B cell (primary cell): ENCODE measurements around the gene CEBPZOS. TPM values are rescaled to one million over a fixed set of nuclear protein-coding genes. Genes with fewer than 3 reads are reported as not detected.

ENCODE experiments used
- ATAC-seq: fragments of 200-7000 bp; cut with Tn5 transposase; one replicate; pipeline ENCODE4 v1.10.0; 2021; ENCODE audit warnings: low read depth, mild to moderate bottlenecking, moderate number of reproducible peaks, moderate library complexity
- CTCF ChIA-PET: fragments of 350-600 bp; sonication (Branson Sonifier 250); formaldehyde crosslinking; loops from one replicate; lab custom pipeline; 2021; ENCODE audit warnings: antibody characterized with exemption, inconsistent platforms; lab: Charles Lee
- POLR2A ChIA-PET: fragments of 350-600 bp; sonication (Branson Sonifier 250); formaldehyde crosslinking; loops from one replicate; lab custom pipeline; 2021; ENCODE audit warnings: antibody characterized with exemption; lab: Charles Lee
- DNase-seq: peaks from one replicate; pipeline ENCODE4 v3.0.0; 2013
- H2AFZ ChIP-seq: 2 replicates; pipeline ENCODE4 v1.6.1; 2012; ENCODE audit warnings: mild to moderate bottlenecking, low read depth, low read length; ENCODE audit not compliant: insufficient read depth, poor library complexity, severe bottlenecking
- H3K27ac ChIP-seq, 2 donors: 1 replicate in 1 of 2; 2 replicates in 1 of 2; pipeline ENCODE4 v1.5.1; 2012 to 2013; ENCODE audit warnings: low read length in 2 of 2, mild to moderate bottlenecking in 2 of 2, moderate library complexity in 1 of 2
- H3K27me3 ChIP-seq, 4 experiments: fragments of 200-600 bp in 1 of 4; sonication (generic) in 1 of 4; replicated peaks in 1 of 4; 1 replicate in 2 of 4; 2 replicates in 2 of 4; pipeline versions ENCODE4 v1.6.1 to v1.7.0; 2013 to 2016; ENCODE audit warnings: low read length in 3 of 4, mild to moderate bottlenecking in 2 of 4, mixed read lengths in 1 of 4, moderate library complexity in 1 of 4; ENCODE audit not compliant: insufficient read depth in 4 of 4, control insufficient read depth in 3 of 4; ENCODE audit errors: control extremely low read depth in 1 of 4
- H3K36me3 ChIP-seq, 2 experiments: replicated peaks in 1 of 2; 1 replicate in 1 of 2; 2 replicates in 1 of 2; pipeline versions ENCODE4 v1.6.1 to v1.7.1; 2013; ENCODE audit warnings: low read length in 1 of 2; ENCODE audit not compliant: insufficient read depth in 2 of 2, control insufficient read depth in 1 of 2; ENCODE audit errors: control extremely low read depth in 1 of 2, extremely low read depth in 1 of 2
- H3K4me1 ChIP-seq, 2 donors: fragments of 200-600 bp in 1 of 2; sonication (generic) in 1 of 2; 1 replicate in 1 of 2; 2 replicates in 1 of 2; pipeline versions ENCODE4 v1.5.1 to v1.6.1; 2013 to 2017; ENCODE audit warnings: low read length in 2 of 2; ENCODE audit not compliant: control insufficient read depth in 2 of 2, insufficient read depth in 2 of 2
- H3K4me2 ChIP-seq: replicated peaks from 2 replicates; pipeline ENCODE3; 2012; ENCODE audit warnings: mild to moderate bottlenecking, low read depth, low read length; ENCODE audit not compliant: poor library complexity, severe bottlenecking
- H3K4me3 ChIP-seq, 5 experiments: fragments of 200-600 bp in 1 of 5; sonication (generic) in 1 of 5; 1 replicate in 3 of 5; 2 replicates in 2 of 5; pipeline versions ENCODE4 v1.5.1 to v1.7.0; 2011 to 2016; ENCODE audit warnings: low read length in 4 of 5, mild to moderate bottlenecking in 4 of 5, low read depth in 2 of 5, control low read depth in 1 of 5, moderate library complexity in 1 of 5; ENCODE audit not compliant: insufficient read depth in 1 of 5; ENCODE audit errors: control extremely low read depth in 1 of 5, extremely low read depth in 1 of 5
- H3K79me2 ChIP-seq: fragments of 200-600 bp; sonication (generic); one replicate; pipeline ENCODE4 v1.6.0; 2016; ENCODE audit warnings: low read length; ENCODE audit not compliant: control insufficient read depth, insufficient read depth
- H3K9ac ChIP-seq: fragments of 200-600 bp; sonication (generic); 2 replicates; pipeline ENCODE4 v1.6.1; 2017; ENCODE audit warnings: mild to moderate bottlenecking, low read length, moderate library complexity
- H3K9me3 ChIP-seq, 3 donors: one replicate each; pipeline versions ENCODE4 v1.6.1 to v1.7.1; 2013; ENCODE audit warnings: low read length in 2 of 3; ENCODE audit not compliant: control insufficient read depth in 2 of 3, insufficient read depth in 1 of 3; ENCODE audit errors: control extremely low read depth in 1 of 3
- H4K20me1 ChIP-seq: 2 replicates; pipeline ENCODE4 v1.6.0; 2012; ENCODE audit warnings: mild to moderate bottlenecking, low read length; ENCODE audit not compliant: insufficient read depth, control insufficient read depth, poor library complexity, severe bottlenecking
- H3K27ac Mint-ChIP-seq: one replicate; pipeline ENCODE4 v1.8.0; 2021; ENCODE audit warnings: mixed read lengths
- H3K27me3 Mint-ChIP-seq: one replicate; pipeline ENCODE4 v1.8.0; 2021; ENCODE audit warnings: mixed read lengths
- H3K4me1 Mint-ChIP-seq: one replicate; pipeline ENCODE4 v1.8.0; 2021; ENCODE audit warnings: mixed read lengths
- H3K4me3 Mint-ChIP-seq: one replicate; pipeline ENCODE4 v1.8.0; 2021; ENCODE audit warnings: mixed read lengths
- H3K9me3 Mint-ChIP-seq: one replicate; pipeline ENCODE4 v1.8.0; 2022; ENCODE audit warnings: mixed read lengths; ENCODE audit not compliant: insufficient read depth
- CTCF ChIP-seq: fragments of 200-600 bp; IDR thresholded peaks from one replicate; pipeline ENCODE4 v1.8.0; 2022; ENCODE audit warnings: antibody characterized with exemption, mild to moderate bottlenecking
- EZH2 ChIP-seq: IDR thresholded peaks from 2 replicates; pipeline ENCODE4 v1.6.1; 2012; ENCODE audit warnings: borderline replicate concordance, low read depth, mild to moderate bottlenecking, moderate library complexity, low read length; ENCODE audit not compliant: insufficient read depth, poor library complexity, severe bottlenecking
- WGBS: methylation state at CpG from one replicate; pipeline ENCODE4 v1.1.5; 2013; ENCODE audit warnings: missing lambda C conversion rate; ENCODE audit not compliant: insufficient coverage; 5-methylcytosine and 5-hydroxymethylcytosine counted together
- intact Hi-C: fragments of 100-400 bp; cut with micrococcal nuclease; formaldehyde crosslinking; loops from one replicate; pipeline ENCODE4 v1.10.0; 2022
- polyA plus RNA-seq: library from polyadenylated mRNA; depleted of rRNA; stranded (reverse); fragments of >200 nt; gene quantifications from 2 replicates; pipeline ENCODE4 v1.2.3, GENCODE V29; 2012
- total RNA-seq, 2 donors: library from RNA; stranded (reverse); fragments of 120-200 nt in 1 of 2; gene quantifications; 1 replicate in 1 of 2; 2 replicates in 1 of 2; pipeline versions ENCODE4 v1.2.3 to v1.2.4, GENCODE V29; 2013 to 2022

The CEBPZOS gene
- total and polyA plus RNA-seq, 2 donors (not counting 1 experiment from before 2014, with no cell fraction given): 17.6 to 36.7 TPM

GRCh38 chr2:37156071-37156856 is 40.0 kb upstream of the CEBPZOS start:
- CTCF ChIA-PET: interaction anchor here (1.0 to 4.3 kb wide), 2 partner anchors 13 to 47 kb away, joined by 4 to 27 read pairs; no protein-coding TSS in a partner anchor
- 3% methylated on average over 24 of the region's 27 CpGs for WGBS
- H3K9ac ChIP-seq: peak overlapping the region; percentile 88
- H4K20me1 ChIP-seq: no peaks in the 10 kb centered on the region
- Mint-ChIP-seq H3K9me3 (no peaks in the 10 kb centered on the region), H3K27ac (peak overlapping the region; percentile 93), H3K4me3 (peak overlapping the region; percentile 96), H3K4me1 (peaks cover 43% of the 10 kb centered on the region), H3K27me3 (no peaks in the 10 kb centered on the region)
- no peaks in the 10 kb centered on the region for H3K27me3 ChIP-seq
- intact Hi-C loops: loop anchor here (1.0 to 5.0 kb wide), 5 partner anchors 41 to 516 kb away; partner anchors contain the start of genes CDC42EP3, CEBPZ, CEBPZOS and GPATCH11
- H3K4me3 ChIP-seq: peak overlapping the region; percentile 78 to 93 (median 80)
- peak; percentile 41 for DNase-seq
- peak; percentile 9 for ATAC-seq
- H3K4me2 ChIP-seq: peak overlapping the region; percentile 89
- POLR2A ChIA-PET: interaction anchor here (1.1 kb wide), 1 partner anchor 72 kb away, joined by 4 read pairs; the partner anchor contains the start of genes GPATCH11 and HEATR5B
- H3K27ac ChIP-seq: peak overlapping the region; percentile 57 to 72
- H3K9me3 ChIP-seq: peaks cover 0 to 4% (median 0%) of the 10 kb centered on the region in 3 donors
- peaks cover 78% of the 10 kb centered on the region for H3K79me2 ChIP-seq
- no peak for TF ChIP-seq EZH2
- H3K36me3 ChIP-seq: no peaks in the 10 kb centered on the region
- H3K4me1 ChIP-seq: peaks cover 26 to 30% of the 10 kb centered on the region in 2 donors
- H2AFZ ChIP-seq: peak overlapping the region; percentile 92

GRCh38 chr2:37156857-37157714 is 39.2 kb upstream of the CEBPZOS start, which contains the start of gene EIF2AK2:
EIF2AK2 (minus strand) TSS chr2:37156980; CDS start chr2:37147806, 9,174 bp downstream.
- Histone ChIP-seq H3K27me3 (no peaks in the 10 kb centered on the region), H2AFZ (peak within 1 kb of the TSS; percentile 92), H3K4me3 (peak within 1 kb of the TSS; percentile 78 to 93 (median 80)), H3K27ac (peak within 1 kb of the TSS; percentile 58 to 72), H3K79me2 (peaks cover 70% of the 10 kb centered on the region), H3K4me2 (peak within 1 kb of the TSS; percentile 89), H3K4me1 (peaks cover 26 to 30% of the 10 kb centered on the region in 2 donors), H3K9me3 (no peaks in the 10 kb centered on the region), H4K20me1 (no peaks in the 10 kb centered on the region), H3K9ac (peak within 1 kb of the TSS; percentile 88), H3K36me3 (no peaks in the 10 kb centered on the region)
- intact Hi-C loops: loop anchor here (1.0 to 5.0 kb wide), 5 partner anchors 40 to 515 kb away; partner anchors contain the start of genes CDC42EP3, CEBPZ, CEBPZOS and GPATCH11
- Mint-ChIP-seq H3K9me3 (no peaks in the 10 kb centered on the region), H3K4me3 (peak within 1 kb of the TSS; percentile 96), H3K27ac (peak within 1 kb of the TSS; percentile 93), H3K27me3 (no peaks in the 10 kb centered on the region), H3K4me1 (peaks cover 40% of the 10 kb centered on the region)
- 5% methylated on average over 42 of the region's 55 CpGs for WGBS
- ATAC-seq (peak; percentile 92), DNase-seq (peak; percentile 86)
- ChIA-PET CTCF (interaction anchor here (1.0 to 4.3 kb wide), 2 partner anchors 12 to 47 kb away, joined by 4 to 27 read pairs; no protein-coding TSS in a partner anchor), POLR2A (interaction anchor here (0.6 to 1.1 kb wide), 2 partner anchors 73 to 190 kb away, joined by 3 to 4 read pairs; partner anchors contain the start of genes GPATCH11 and HEATR5B)
- no peak for TF ChIP-seq EZH2
- TF ChIP-seq CTCF: no peak
